ENCODE results near the gene LBP.
"Not testable (repeated sequence)": the region's sequence is repeated elsewhere in the genome, so short reads cannot be mapped to it uniquely, and the experiment has no call there.

LBP gene

DNA sequence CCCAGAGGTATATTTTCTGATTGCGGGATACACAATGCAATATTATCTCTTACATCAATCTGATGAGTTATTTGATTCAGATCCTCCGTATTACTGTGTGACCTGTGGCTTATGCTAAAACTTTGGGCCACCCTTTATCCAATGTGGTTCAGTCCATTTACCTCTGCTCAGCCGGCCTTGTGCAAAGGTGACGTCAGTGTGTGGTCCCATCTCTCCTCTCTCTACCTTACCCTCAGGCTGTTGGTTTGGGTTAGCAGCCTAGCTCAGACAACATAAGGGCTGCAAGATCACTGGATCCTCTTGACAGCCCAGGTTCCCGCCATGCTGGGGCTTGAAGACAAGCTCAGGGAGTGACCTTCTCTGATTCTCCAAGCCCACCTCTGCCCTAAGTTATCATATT is 55.8 kb downstream of the LBP start:
- TF ChIP-seq, protein P1, sequence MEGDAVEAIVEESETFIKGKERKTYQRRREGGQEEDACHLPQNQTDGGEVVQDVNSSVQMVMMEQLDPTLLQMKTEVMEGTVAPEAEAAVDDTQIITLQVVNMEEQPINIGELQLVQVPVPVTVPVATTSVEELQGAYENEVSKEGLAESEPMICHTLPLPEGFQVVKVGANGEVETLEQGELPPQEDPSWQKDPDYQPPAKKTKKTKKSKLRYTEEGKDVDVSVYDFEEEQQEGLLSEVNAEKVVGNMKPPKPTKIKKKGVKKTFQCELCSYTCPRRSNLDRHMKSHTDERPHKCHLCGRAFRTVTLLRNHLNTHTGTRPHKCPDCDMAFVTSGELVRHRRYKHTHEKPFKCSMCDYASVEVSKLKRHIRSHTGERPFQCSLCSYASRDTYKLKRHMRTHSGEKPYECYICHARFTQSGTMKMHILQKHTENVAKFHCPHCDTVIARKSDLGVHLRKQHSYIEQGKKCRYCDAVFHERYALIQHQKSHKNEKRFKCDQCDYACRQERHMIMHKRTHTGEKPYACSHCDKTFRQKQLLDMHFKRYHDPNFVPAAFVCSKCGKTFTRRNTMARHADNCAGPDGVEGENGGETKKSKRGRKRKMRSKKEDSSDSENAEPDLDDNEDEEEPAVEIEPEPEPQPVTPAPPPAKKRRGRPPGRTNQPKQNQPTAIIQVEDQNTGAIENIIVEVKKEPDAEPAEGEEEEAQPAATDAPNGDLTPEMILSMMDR (IDR thresholded peaks at IDR 0.05; ENCODE audit: borderline replicate concordance, control extremely low read depth, extremely low read depth, insufficient read depth, missing control alignments) = no peak
- in situ Hi-C loops (cut with MboI; ENCODE audit: low sequenced_read_pairs, unreplicated experiment) = no loop called here
- no peak for DNase-seq (ENCODE audit: low spot score)

DNA sequence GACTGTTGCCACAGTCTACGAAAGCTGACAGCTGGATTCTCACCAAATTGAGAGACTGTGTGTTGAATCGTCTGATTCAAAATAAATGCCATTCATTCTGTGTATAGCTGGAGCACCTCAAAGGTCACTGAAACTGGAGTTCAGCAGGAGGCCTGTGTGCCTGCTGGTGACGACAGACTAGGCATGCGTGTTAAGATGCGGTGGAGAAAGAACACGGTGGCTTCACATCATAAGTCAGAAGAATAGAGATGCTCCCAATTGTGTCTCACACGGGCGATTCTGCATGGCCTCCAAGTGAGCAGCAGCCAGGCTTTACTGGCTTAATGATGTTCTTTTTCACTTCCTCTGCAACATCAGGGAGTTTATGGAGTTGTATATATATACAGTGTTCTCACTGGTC is 56.5 kb downstream of the LBP start:
- TF ChIP-seq, protein P1 (IDR thresholded peaks at IDR 0.05; ENCODE audit: borderline replicate concordance, control extremely low read depth, extremely low read depth, insufficient read depth, missing control alignments) = no peak
- no peak for DNase-seq (ENCODE audit: low spot score)
- in situ Hi-C loops (cut with MboI; ENCODE audit: low sequenced_read_pairs, unreplicated experiment) = no loop called here

DNA sequence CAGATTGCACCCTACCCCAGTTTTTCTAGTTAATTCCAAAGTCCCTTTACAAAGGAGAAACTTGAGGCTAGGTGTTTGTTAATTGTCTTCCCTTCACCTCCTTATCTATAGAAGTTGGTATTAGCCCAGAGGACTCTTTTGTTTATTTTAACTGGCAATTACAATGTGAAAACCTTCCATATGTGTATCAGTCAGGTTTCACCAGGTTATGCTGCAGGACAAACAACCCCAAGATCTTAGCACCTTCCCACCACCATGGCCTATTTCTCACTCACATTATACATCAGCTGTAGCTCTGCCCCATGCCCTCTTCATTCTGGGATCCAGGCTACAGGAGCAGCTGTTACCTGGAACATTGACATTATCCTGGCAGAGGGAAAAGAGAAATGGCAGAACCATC is 57.7 kb downstream of the LBP start:
- TF ChIP-seq, protein P1 (IDR thresholded peaks at IDR 0.05; ENCODE audit: borderline replicate concordance, control extremely low read depth, extremely low read depth, insufficient read depth, missing control alignments) = no peak
- no peak for DNase-seq (ENCODE audit: low spot score)
- in situ Hi-C loops (cut with MboI; ENCODE audit: low sequenced_read_pairs, unreplicated experiment) = no loop called here

DNA sequence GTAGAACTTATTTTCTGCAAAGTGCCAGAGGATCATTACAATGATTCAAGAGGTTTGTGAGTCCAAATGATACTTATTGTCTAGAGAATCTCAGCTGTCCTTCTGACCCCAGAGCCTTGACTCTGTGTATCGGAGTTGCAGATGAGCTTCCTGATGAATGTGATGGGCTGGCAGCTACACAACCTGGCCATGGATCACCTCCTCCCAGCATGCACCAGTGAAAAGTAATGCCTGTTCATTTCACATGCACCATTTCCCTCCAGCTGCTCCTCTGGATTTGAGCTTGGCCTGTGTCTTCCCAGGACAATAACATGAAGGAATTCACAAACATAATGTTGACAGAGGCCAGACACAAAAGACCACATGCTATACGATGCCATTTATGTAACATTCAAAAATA is 58.9 kb downstream of the LBP start:
- DNase-seq (ENCODE audit: low spot score) = no peak
- TF ChIP-seq, protein P1 (IDR thresholded peaks at IDR 0.05; ENCODE audit: borderline replicate concordance, control extremely low read depth, extremely low read depth, insufficient read depth, missing control alignments) = no peak
- in situ Hi-C loops (cut with MboI; ENCODE audit: low sequenced_read_pairs, unreplicated experiment) = no loop called here

DNA sequence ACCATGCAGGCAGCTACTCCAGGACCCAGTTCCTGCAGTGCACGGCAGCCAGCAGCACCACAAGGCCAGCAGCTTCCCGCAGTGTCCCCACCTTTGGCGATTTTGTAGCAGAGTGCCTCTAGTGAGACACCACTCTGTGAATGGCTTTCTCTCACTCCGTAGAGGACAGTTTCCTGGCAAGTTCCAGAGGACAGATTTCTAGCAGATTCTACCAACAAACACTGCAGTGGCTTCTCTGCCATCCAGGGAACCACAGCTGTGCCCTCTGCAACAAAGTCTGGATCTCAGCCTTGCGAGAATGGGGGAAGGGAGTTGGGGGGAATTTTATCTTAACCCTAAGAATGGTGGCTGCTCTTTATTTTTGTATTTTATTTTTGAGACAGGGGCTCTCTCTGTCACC is 60.2 kb downstream of the LBP start:
- TF ChIP-seq, protein P1 (IDR thresholded peaks at IDR 0.05; ENCODE audit: borderline replicate concordance, control extremely low read depth, extremely low read depth, insufficient read depth, missing control alignments) = no peak
- in situ Hi-C loops (cut with MboI; ENCODE audit: low sequenced_read_pairs, unreplicated experiment) = no loop called here
- no peak for DNase-seq (ENCODE audit: low spot score)

DNA sequence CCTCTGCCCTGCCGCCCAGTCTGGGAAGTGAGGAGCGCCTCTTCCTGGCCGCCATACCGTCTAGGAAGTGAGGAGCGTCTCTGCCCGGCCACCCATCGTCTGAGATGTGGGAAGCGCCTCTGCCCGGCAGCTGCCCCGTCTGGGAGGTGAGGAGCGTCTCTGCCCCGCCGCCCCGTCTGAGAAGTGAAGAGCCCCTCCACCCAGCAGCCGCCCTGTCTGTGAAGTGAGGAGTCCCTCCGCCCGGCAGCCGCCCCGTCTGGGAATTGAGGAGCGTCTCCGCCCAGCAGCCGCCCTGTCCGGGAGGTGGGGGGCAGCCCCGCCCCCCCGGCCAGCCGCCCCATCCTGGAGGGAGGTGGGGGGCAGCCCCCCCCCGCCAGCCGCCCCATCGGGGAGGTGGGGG is 61.0 kb downstream of the LBP start:
- DNase-seq (ENCODE audit: low spot score) = no peak
- in situ Hi-C loops (cut with MboI; ENCODE audit: low sequenced_read_pairs, unreplicated experiment) = no loop called here
- TF ChIP-seq, protein P1 (IDR thresholded peaks at IDR 0.05; ENCODE audit: borderline replicate concordance, control extremely low read depth, extremely low read depth, insufficient read depth, missing control alignments) = no peak

DNA sequence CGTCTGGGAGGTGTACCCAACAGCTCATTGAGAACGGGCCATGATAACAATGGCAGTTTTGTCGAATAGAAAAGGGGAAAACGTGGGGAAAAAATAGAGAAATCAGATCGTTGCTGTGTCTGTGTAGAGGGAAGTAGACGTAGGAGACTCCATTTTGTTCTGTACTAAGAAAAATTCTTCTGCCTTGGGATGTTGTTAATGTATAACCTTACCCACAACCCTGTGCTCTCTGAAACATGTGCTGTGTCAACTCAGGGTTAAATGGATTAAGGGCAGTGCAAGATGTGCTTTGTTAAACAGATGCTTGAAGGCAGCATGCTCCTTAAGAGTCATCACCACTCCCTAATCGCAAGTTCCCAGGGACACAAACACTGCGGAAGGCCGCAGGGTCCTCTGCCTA is 61.5 kb downstream of the LBP start:
- in situ Hi-C loops (cut with MboI; ENCODE audit: low sequenced_read_pairs, unreplicated experiment); DNase-seq (ENCODE audit: low spot score): not testable (repeated sequence)

Data from GM13976 (cell line).